Type B pancreatic cell (in vitro differentiated cells): Measurements from ENCODE around the gene MRC2. TPM values are rescaled to one million over a fixed set of nuclear protein-coding genes. Genes with fewer than 3 reads are reported as not detected.

Experiments used
- DNase-seq: peaks from one replicate; pipeline ENCODE4 v3.0.0; 2021; ENCODE audit warnings: mixed read lengths; ENCODE audit not compliant: unreplicated experiment; ENCODE audit errors: extremely low spot score
- H3K27ac Mint-ChIP-seq: 2 replicates; pipeline ENCODE4 v1.8.0; 2021; ENCODE audit warnings: mild to moderate bottlenecking, mixed read lengths
- H3K27me3 Mint-ChIP-seq: 2 replicates; pipeline ENCODE4 v1.8.0; 2021; ENCODE audit warnings: mixed read lengths
- H3K36me3 Mint-ChIP-seq: 2 replicates; pipeline ENCODE4 v1.8.0; 2021; ENCODE audit warnings: mixed read lengths
- H3K4me1 Mint-ChIP-seq: one replicate; pipeline ENCODE4 v1.8.0; 2021; ENCODE audit warnings: mixed read lengths; ENCODE audit not compliant: unreplicated experiment
- H3K4me3 Mint-ChIP-seq: 2 replicates; pipeline ENCODE4 v1.8.0; 2021; ENCODE audit warnings: mild to moderate bottlenecking, mixed read lengths
- H3K9me3 Mint-ChIP-seq: 2 replicates; pipeline ENCODE4 v1.8.0; 2021; ENCODE audit warnings: mixed read lengths
- CTCF ChIP-seq: fragments of 200-600 bp; sonication (generic); conservative IDR thresholded peaks from 2 replicates; pipeline ENCODE4 v1.5.0; 2021; ENCODE audit warnings: antibody characterized with exemption, mild to moderate bottlenecking
- total RNA-seq: library from RNA; stranded (reverse); gene quantifications from 2 replicates; pipeline ENCODE4 v1.2.1, GENCODE V29; 2021; ENCODE audit warnings: low replicate concordance

Gene MRC2
- total RNA-seq, 1 donor from 2014 or later = 52.7 TPM

- Mint-ChIP-seq H3K27ac (no peak overlapping the region), H3K9me3 (no peaks in the 10 kb centered on the region), H3K4me3 (no peak overlapping the region), H3K4me1 (peaks cover 2% of the 10 kb centered on the region), H3K27me3 (no peaks in the 10 kb centered on the region), H3K36me3 (peaks cover 5% of the 10 kb centered on the region)
- TF ChIP-seq CTCF = no peak
- no peak for DNase-seq
These were observed 39.5 kb downstream of the MRC2 start for GRCh38 chr17:62666801-62667591.

- Mint-ChIP-seq H3K9me3 (no peaks in the 10 kb centered on the region), H3K27ac (no peak overlapping the region), H3K27me3 (no peaks in the 10 kb centered on the region), H3K36me3 (peaks cover 5% of the 10 kb centered on the region), H3K4me1 (peaks cover 6% of the 10 kb centered on the region), H3K4me3 (no peak overlapping the region)
- no peak for DNase-seq
- TF ChIP-seq CTCF = no peak
These were observed 40.8 kb downstream of the MRC2 start for GRCh38 chr17:62668091-62668804.

GRCh38 chr17:62670202-62670821, 42.8 kb downstream of the MRC2 start:
- H3K4me1 Mint-ChIP-seq = peaks cover 6% of the 10 kb centered on the region
- no peaks in the 10 kb centered on the region for H3K27me3 Mint-ChIP-seq
- no peak overlapping the region for H3K4me3 Mint-ChIP-seq
- DNase-seq = no peak
- no peaks in the 10 kb centered on the region for H3K9me3 Mint-ChIP-seq
- H3K27ac Mint-ChIP-seq = no peak overlapping the region
- H3K36me3 Mint-ChIP-seq = no peaks in the 10 kb centered on the region
- TF ChIP-seq CTCF = no peak

- no peak overlapping the region for H3K4me3 Mint-ChIP-seq
- no peak overlapping the region for H3K27ac Mint-ChIP-seq
- H3K9me3 Mint-ChIP-seq = no peaks in the 10 kb centered on the region
- no peaks in the 10 kb centered on the region for H3K36me3 Mint-ChIP-seq
- no peak for DNase-seq
- peaks cover 6% of the 10 kb centered on the region for H3K4me1 Mint-ChIP-seq
- no peaks in the 10 kb centered on the region for H3K27me3 Mint-ChIP-seq
- no peak for TF ChIP-seq CTCF
These were observed 44.1 kb downstream of the MRC2 start for GRCh38 chr17:62671553-62671952.

- no peak for TF ChIP-seq CTCF
- Mint-ChIP-seq H3K27ac (no peak overlapping the region), H3K27me3 (no peaks in the 10 kb centered on the region), H3K9me3 (no peaks in the 10 kb centered on the region), H3K36me3 (no peaks in the 10 kb centered on the region), H3K4me3 (no peak overlapping the region), H3K4me1 (peaks cover 6% of the 10 kb centered on the region)
- DNase-seq = no peak
These were observed 45.5 kb downstream of the MRC2 start for GRCh38 chr17:62672957-62673356.
